K562 treated with DMSO at 1 percent for 48 hours (cell line): ENCODE results near the gene GNG8. TPM values are rescaled to one million over a fixed set of nuclear protein-coding genes. Genes with fewer than 3 reads are reported as not detected.

Experiments used
- total RNA-seq: library from RNA; unstranded; fragments of 300-600 nt; gene quantifications from 2 replicates; pipeline ENCODE4 v1.2.3, GENCODE V29; 2022; ENCODE audit warnings: low replicate concordance; ENCODE audit errors: extremely low read depth

Gene GNG8
- total RNA-seq, result not detected in 2 replicates

DNA sequence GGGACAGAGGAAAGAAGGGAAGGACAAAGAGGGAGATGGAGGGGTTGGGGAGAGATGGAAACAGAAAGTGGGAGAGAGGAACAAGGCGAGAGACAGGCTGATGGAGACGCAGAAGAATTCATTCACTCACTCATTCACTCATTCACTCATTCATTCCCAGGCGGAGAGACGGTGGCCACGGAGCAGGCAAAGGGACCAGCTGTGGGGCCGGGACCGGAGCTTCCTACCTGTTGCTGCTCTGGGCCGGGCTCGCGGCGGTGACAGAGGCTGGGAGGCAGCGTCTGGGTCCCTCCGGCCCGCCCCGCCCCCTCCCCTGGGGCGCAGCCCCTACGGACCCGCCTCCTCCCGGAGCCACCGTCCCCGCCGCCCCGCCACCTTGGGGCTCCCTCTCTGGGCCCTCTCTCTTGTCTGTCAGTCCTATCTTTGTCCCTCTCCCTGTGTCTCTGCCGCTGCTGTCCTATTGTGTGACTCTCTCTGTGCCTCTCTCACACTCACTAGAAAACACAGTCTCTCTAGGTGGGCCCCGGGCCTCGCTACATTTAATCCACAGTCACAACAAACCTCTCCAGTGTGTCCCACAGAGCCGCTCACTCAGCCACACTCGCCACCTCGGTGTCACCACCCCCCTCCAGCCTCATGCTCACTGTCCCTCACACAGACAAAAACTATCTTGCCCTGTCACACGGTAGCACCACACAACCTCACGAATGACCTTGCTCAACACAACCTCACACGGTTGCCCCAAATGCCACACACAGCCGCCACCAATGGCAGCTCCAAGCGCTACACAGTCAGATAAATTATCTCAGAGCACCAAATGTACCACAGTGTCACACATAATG is at the start of gene GNG8:
TSS of gene GNG8 (minus strand) at position 283 of the 842 bp plus-strand sequence. CDS start 1,520 bp downstream, outside the sequence.

DNA sequence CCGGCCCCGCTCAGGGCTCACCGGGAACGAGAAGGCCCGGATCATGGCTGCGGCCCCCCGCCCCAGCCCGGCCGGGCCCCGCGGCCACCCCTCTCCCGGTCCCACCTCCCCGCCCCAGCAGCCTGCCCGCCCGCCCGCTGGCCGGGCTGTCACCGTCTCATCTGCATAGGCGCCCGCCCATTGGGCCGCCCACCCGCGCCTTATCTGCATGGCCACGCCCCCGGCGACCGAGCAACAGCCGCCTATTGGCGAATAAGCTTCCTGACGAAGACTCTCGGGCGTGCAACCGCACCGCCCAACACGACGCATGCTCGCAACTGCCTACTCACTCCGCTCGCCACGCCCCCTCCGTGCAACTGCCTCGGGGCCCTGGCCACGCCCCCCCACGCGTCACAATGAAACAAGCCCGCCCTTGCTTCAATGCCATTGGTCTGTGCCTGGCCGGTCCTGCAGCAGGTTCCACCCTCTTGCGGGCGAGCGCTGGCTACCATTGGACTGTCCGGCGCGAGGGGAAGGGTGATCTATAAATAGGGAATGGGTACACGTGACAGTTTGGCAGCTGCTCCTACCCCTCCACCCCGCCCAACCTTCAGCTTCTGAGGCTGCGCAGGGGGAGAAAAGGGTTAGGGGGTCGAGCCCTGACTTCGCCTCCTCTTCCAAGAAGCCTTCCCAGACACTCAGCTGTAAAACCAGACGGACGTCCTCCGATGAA is 25.2 kb upstream of the GNG8 start, which contains the start of gene DACT3:
TSS of gene DACT3 (minus strand) at position 163 of the 712 bp plus-strand sequence. CDS start at position 45, 118 bp downstream.

GRCh38 chr19:46624958-46625661 is 10.9 kb downstream of the GNG8 start, which contains the start of gene PTGIR:
Gene PTGIR, minus strand, starts transcription at chr19:46625089. Its CDS starts 864 bp downstream, at chr19:46624225.

GRCh38 chr19:46601318-46602224 is 34.4 kb downstream of the GNG8 start, which contains the start of gene CALM3:
Gene CALM3, plus strand, starts transcription at chr19:46601330. Its CDS starts 105 bp downstream, at chr19:46601435.

Other genes with a start within 250 kb of the GNG8 start
- gene CCDC8, start 222.6 kb downstream of the GNG8 start, total RNA-seq, result not detected in 2 replicates
- gene PNMA8C, start 207.3 kb downstream of the GNG8 start, total RNA-seq, result not detected in 2 replicates
- not detected in 2 replicates for gene PNMA8A, start 164.6 kb downstream of the GNG8 start, total RNA-seq
- not detected in 2 replicates for gene PNMA8B, start 140.3 kb downstream of the GNG8 start, total RNA-seq
- 341 TPM in 1 of 2 replicates, not detected in the other for gene CALM3, start 34.9 kb downstream of the GNG8 start, total RNA-seq
- not detected in 2 replicates for gene PTGIR, start 11.1 kb downstream of the GNG8 start, total RNA-seq
- not detected in 2 replicates for gene DACT3, start 25.0 kb upstream of the GNG8 start, total RNA-seq
- gene PRKD2, start 80.9 kb upstream of the GNG8 start, total RNA-seq, result not detected in 2 replicates
- gene FKRP, start 109.9 kb upstream of the GNG8 start, total RNA-seq, result not detected in 2 replicates
- gene STRN4, start 110.2 kb upstream of the GNG8 start, total RNA-seq, result not detected in 2 replicates
- gene SLC1A5, start 152.4 kb upstream of the GNG8 start, total RNA-seq, result 457 TPM in 1 of 2 replicates, not detected in the other
- not detected in 2 replicates for gene AP2S1, start 214.6 kb upstream of the GNG8 start, total RNA-seq
- gene ARHGAP35, start 224.8 kb upstream of the GNG8 start, total RNA-seq, result not detected in 2 replicates